NCI-H2081 (cell line): ENCODE data around the gene OR6C68.
"Not testable (repeated sequence)": the region's sequence is repeated elsewhere in the genome, so short reads cannot be mapped to it uniquely, and the experiment has no call there.

ENCODE experiments used
- DNase-seq, 2 experiments: peaks; one replicate each; lab custom pipeline; 2025; lab: John Stamatoyannopoulos, UW

Gene OR6C68

DNA sequence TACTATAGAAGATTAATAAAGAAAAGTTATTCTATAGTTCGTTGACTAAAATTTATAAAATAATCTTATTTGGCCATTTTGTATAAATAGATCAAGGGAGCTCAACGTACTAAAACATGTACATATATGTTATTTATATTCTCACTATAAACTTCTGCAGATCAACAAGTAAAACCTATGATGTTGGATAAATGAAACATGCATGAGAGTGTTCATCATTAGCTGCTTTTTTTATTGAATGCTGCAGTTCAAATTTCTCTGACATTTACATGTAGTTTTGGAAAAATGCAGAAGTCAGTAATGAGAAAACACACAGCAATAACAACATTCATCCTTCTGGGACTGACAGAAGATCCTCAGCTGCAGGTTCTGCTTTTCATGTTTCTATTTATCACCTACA, at the start of gene OR6C68:
Gene OR6C68, plus strand, starts transcription at position 301 of the 400 bp plus-strand sequence. Its CDS starts 0 bp downstream, at position 301.
- no peak for DNase-seq

DNA sequence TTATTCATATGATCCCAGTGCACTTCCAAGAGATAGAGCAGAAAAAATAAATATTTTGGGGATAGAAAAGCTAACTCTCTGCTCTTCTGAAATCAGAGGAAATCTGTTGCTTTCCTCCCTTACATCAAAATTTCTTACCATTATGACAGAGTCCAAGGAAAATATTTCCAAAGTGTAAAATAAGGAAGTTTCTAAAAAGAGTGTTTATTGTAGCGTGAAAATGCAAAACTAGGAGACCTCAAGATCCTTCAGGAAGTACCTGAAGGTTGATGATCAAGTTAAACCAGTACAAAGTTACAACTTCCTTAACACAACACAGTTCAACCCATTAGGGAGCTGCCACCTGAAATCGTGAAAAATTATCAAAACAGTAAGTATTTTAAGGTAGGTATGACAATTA, 48.4 kb upstream of the OR6C68 start, which contains the start of gene OR6C2:
Gene OR6C2, plus strand, starts transcription at position 301 of the 400 bp plus-strand sequence. CDS start 8,138 bp downstream, outside the sequence.
- no peak for DNase-seq

GRCh38 chr12:55445357-55445756, 46.8 kb upstream of the OR6C68 start:
- DNase-seq, result no peak

- no peak for DNase-seq
Measured at GRCh38 chr12:55446326-55446725, 45.9 kb upstream of the OR6C68 start.

- DNase-seq, result no peak
Measured at GRCh38 chr12:55448825-55449224, 43.4 kb upstream of the OR6C68 start.

DNA sequence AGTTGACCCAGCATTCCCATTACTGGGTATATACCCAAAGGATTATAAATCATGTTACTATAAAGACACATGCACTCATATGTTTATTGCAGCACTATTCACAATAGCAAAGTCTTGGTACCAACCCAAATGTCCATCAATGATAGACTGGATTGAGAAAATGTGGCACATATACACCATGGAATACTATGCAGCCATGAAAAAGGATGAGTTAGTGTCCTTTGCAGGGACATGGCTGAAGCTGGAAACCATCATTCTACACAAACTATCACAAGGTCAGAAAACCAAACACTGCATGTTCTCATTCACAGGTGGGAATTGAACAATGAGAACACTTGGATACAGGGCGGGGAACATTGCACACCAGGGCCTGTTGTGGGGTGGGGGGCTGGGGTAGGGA, 27.3 kb upstream of the OR6C68 start:
- DNase-seq, result not testable (repeated sequence)

- DNase-seq, result no peak
Measured at GRCh38 chr12:55467836-55468235, 24.3 kb upstream of the OR6C68 start.

DNA sequence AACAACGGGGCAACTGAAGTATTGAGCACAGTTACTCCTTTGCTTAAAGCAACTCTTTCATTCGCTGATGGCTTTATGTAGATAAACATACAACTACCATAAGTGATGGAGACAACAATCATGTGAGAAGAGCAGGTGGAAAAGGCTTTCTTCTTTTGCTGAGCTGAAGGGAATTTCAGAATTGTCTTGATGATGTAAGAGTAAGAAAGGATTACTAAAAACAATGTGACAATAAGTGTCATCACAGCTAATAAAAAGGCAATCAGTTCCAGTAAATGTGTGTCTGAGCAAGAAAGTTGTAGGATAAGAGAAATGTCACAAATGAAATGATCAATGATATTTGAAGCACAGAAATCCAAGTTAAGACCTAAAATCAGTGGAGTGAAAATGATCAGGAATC, 22.9 kb upstream of the OR6C68 start:
- no peak for DNase-seq

DNA sequence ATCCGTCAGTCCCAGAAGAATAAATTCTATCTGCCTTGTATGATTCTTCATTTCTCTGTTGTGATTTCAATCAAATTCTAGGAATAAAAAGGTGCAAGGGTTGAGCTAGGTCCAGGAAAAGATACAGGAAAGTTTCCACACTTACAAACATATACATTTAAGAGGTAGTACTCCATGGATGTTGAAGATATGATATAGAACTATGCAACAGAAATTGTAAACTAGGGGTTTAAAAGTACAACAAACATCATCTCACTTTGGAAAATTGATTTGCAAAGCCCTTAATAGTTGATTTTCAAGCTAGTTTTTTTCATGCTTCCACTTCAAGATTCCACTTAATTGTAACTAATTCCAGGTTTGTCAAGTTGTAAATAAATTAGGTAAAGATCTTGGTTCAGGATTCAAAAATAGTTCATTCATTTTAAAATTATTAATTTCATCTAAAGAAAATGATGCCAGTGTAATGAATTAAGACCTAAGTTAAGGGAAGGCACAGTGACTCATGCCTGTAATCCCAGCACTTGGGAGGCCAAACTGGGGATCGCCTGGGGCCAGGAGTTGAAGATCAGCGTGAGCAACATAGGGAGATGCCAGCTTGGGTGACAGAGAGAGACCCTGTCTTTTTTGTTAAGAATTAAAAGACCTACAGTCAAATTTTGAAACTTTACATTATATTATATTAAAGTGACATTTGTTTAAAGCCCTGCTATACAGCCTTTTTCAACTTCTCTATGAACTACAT, 21.9 kb upstream of the OR6C68 start, which contains the start of gene OR6C70:
Gene OR6C70, minus strand, starts transcription at position 51 of the 742 bp plus-strand sequence. Its CDS starts 0 bp downstream, at position 51.
- DNase-seq, result no peak

DNA sequence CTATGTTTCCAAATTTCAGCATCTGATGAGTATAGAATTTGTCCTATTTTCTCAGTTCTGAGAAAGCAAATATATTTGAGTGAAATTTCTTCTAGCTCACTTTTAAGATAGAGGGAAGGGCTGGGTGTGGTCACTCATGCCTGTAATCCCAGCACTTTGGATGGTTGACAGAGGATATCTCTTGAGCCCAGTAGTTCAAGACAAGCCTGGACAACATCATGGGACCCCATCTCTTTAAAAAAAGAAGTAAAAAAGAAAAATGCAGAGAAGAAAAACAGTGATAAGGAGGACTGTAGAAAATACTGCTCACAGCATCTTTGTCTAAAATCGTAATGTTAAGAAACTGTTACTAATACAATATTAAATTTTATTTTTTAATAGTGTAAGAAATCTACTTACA, 19.9 kb upstream of the OR6C68 start:
- no peak for DNase-seq

DNA sequence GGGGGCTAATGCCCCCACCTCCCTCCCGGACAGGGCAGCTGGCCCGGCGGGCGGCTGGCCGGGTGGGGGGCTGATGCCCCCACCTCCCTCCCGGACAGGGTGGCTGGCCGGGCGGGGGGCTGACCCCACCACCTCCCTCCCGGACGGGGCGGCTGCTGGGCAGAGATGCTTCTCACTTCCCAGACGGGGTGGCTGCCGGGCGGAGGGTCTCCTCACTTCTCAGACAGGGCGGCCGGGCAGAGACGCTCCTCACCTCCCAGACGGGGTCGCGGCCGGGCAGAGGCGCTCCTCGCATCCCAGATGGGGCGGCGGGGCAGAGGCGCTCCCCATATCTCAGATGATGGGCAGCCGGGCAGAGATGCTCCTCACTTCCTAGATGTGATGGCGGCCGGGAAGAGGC, 13.0 kb upstream of the OR6C68 start:
- not testable (repeated sequence) for DNase-seq

DNA sequence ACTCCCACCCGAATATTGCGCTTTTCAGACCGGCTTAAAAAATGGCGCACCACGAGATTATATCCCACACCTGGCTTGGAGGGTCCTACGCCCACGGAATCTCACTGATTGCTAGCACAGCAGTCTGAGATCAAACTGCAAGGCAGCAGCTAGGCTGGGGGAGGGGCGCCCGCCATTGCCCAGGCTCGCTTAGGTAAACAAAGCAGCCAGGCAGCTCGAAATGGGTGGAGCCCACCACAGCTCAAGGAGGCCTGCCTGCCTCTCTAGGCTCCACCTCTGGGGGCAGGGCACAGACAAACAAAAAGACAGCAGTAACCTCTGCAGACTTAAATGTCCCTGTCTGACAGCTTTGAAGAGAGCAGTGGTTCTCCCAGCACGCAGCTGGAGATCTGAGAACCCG, 7.9 kb upstream of the OR6C68 start:
- DNase-seq, result not testable (repeated sequence)

GRCh38 chr12:55495490-55495889, 3.3 kb downstream of the OR6C68 start:
- DNase-seq, result no peak

GRCh38 chr12:55499231-55499630, 7.1 kb downstream of the OR6C68 start:
- no peak for DNase-seq

DNA sequence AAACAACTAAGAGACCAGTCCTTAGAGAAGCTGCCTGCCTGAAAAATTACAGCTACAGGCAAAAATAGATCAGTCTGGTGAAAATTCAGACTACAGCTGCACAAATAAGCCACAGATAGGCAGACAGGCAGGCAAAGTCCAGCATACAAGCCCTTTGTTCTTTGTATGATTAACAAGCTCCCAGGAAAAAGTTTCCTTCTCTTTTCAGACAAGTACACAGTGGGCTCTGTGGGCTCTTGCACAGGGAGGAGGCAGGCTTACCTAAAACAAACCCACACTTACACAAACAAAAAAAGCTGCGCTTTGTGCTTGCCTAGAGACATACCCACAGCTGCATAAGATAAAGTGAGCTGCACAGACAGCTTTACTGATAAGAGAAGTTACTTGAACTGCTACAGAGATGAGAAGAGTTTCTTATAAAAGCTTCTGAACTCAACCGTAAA, 7.7 kb downstream of the OR6C68 start:
- no peak for DNase-seq

GRCh38 chr12:55501601-55502000, 9.4 kb downstream of the OR6C68 start:
- DNase-seq, result no peak

DNA sequence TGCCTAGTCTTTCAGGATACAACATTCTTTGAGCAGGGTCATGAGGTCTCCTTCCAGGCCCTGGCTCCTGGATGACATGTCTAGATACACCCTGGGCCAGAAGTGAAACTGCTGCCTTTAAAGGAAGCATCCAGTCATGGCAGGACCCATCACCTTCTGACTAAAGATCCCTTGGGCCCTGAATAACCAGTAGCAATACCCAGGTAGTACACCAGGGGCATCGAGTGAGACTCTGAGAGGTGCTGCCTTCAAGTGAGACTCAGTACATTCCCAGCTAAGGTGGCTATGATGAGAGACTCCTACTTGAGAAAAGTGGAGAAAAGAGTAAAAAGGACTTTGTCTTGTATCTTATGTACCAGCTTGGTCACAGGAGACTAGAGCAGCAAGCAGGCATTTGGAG, 23.5 kb downstream of the OR6C68 start:
- DNase-seq, result no peak

DNA sequence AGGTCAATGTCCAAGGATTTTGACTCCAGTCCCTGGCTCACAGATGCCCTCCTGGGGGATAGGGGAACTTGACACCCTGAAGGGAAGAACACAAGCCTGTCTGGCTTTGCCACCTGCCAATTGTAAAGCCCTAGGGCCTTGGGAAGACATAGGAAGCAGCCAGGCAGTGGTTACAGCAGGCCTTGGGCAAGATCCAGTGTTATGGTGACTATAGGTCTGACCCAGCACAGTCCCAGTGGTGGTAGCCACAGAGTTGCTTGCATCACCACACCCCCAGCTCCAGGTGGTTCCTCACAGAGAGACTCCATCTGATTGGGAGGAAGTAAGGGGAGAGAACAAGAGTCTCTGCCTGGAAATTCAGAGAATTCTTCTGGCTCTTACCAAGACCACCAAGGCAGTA, 24.2 kb downstream of the OR6C68 start:
- no peak for DNase-seq
